Right lobe of liver (tissue), 4 donors: Measurements from ENCODE around the gene ZNF341.

Source experiments
- CTCF ChIP-seq, 4 donors: fragments of 200-600 bp in 3 of 4; fragments of 450-650 bp in 1 of 4; IDR thresholded peaks; one replicate each; pipeline versions ENCODE4 v1.5.1 to v1.8.0; 2016 to 2022; ENCODE audit warnings: antibody characterized with exemption in 4 of 4, mild to moderate bottlenecking in 2 of 4
- POLR2A ChIP-seq: fragments of 450-650 bp; IDR thresholded peaks from one replicate; pipeline ENCODE4 v1.6.1; 2017; ENCODE audit warnings: antibody characterized with exemption, mild to moderate bottlenecking
- donor health status: DM: no; HTN: no; CAD: no.
- donor health status: DM: no; HTN: no; CAD: no.
- donor health status: DM: no; HTN: yes; CAD: no.

- TF ChIP-seq CTCF (IDR thresholded peaks at IDR 0.05), result no peak
- no peak for TF ChIP-seq POLR2A
Measured at GRCh38 chr20:33772439-33772838, 40.6 kb downstream of the ZNF341 start.
